C1 segment of cervical spinal cord (tissue), 14 donors: Measurements from ENCODE around the gene CNIH3.
A peak's percentile ranks its signal among the peaks of the same experiment; 100 is the strongest.

Experiments
- DNase-seq, 14 donors: peaks; one replicate each; lab custom pipeline; 2025; lab: John Stamatoyannopoulos, UW

Gene CNIH3

GRCh38 chr1:224640587-224640986 lies 24.5 kb downstream of the CNIH3 start:
- DNase-seq = no peak

DNA sequence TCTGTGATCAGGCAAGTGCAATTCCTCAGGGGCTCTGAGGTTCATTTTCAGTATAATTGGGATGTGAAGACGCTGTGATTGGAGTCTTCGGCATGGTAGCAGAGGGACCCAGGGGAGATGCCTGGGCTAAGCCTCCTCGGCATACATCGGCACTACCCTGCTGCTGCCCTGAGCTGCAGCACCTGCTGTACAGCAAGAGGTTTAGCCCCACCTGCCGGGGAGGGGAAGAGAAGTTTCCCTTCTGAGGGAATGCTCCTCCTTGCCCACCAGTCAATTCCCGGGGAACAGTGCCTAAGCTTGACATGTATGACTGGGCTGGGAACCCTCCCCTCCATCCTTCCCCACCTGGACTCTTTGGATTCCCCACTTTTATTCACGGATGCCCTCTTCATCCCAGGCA lies 24.9 kb downstream of the CNIH3 start:
- no peak for DNase-seq

DNA sequence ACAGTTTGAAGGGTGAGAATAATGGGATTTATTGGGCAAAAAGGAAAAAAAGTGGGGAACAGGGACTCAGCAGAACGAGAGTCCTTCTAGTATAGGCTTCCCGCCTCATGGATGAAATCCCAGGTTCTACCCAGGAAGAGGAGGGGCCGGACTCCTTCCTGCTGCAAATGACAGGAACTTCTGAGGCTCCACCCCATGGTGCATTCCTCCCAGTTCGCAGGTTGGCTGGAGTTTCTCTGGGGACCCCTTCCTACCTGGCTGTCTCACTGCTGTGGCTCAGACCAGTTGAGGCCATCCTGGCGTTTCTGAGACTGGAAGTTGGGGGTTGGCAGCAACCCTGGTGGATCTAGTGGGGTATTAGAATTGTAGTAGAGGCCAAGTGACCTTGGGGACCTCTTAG lies 27.5 kb downstream of the CNIH3 start:
- DNase-seq = no peak

DNA sequence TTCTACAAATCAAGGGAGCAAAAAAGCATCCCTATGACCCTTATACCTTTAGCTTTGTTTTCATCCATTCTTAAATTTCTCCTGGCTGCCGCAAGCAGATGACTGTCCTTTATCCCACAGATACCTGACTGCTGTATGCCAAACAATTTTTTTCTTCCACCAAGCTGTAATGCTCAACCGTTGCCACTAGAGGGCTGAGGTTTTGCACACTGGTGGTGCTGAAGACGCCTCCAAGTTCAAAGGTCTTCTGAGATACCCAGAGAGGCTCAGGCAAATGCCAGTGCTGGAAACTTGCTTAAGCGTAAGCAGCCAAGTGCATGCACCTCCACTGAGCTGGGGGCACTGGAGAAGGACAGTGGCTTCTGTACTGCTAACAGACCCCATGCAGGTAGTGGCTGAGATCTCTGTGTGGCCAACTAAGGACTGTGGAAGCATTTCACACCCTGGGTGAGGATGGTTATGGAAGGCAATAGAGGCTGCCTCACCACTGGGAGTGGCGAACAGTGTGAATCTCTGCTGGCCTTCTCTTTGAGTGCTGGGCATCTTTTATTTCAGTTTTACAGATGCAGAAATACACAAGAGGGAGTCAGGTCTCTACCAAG lies 28.5 kb downstream of the CNIH3 start:
- DNase-seq = peak in 6 of 14 donors; percentile 3 to 42 (median 9)

- DNase-seq = no peak
Observed at GRCh38 chr1:224647449-224647848, 31.3 kb downstream of the CNIH3 start.

- DNase-seq = no peak
Observed at GRCh38 chr1:224650290-224650689, 34.2 kb downstream of the CNIH3 start.

DNA sequence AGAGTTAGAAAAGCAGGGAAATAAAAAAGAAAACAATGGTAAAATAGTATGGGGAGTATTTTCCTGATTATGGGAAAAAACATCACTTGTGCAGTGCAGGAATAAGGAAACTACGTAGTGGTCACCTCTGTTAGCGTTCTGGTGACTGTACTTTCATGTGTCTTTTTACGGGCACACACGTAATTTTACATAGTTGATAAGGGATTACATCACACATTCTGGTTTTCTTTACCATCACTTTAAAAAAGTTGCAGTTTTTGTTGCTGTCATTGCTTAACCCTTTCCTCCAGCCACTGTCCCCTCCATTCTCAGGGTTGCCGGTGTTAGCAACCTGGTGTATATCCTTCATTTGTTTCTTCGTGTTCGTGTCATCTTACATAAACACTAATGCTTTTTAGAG lies 35.1 kb downstream of the CNIH3 start:
- no peak for DNase-seq

DNA sequence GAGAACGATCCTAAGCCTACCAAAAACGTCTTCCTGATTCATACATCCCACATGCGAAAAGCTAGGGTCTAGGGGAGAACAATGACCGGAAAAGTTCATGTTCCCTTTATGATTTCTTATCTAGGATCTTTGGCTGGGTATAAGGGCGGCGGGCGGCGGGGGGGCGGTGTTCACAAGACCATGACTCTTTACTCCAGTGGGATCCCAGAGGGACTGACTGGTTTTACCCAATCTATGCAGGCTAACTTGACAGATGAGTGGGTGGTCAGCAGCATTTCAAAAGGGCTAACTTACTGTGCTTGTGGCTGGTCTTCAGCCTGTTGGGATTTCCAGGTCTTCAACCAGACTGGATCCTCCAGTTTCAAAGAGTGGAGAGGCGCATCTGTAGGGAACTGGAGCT lies 40.3 kb downstream of the CNIH3 start:
- DNase-seq = no peak

GRCh38 chr1:224660074-224660473 lies 44.0 kb downstream of the CNIH3 start:
- DNase-seq = no peak

- no peak for DNase-seq
Observed at GRCh38 chr1:224662870-224663269, 46.8 kb downstream of the CNIH3 start.

DNA sequence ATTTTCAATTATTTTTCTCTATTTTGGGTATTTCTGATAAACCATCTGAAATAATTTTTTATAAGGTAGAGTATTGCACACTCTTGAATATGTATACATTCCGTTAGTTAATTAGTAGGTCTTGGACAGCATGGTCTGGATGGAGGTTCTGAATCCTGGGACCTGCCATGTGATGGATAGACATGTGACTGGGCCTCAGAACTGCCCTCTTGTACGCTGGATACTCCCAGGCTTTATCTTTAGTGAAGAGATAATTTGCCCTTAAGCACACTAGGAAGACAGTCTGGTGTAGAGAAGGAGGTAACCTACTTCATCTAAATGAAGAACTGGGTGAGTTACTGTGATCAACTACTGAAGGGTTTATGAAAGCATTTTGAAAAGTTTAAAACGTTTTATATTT lies 48.9 kb downstream of the CNIH3 start:
- no peak for DNase-seq

DNA sequence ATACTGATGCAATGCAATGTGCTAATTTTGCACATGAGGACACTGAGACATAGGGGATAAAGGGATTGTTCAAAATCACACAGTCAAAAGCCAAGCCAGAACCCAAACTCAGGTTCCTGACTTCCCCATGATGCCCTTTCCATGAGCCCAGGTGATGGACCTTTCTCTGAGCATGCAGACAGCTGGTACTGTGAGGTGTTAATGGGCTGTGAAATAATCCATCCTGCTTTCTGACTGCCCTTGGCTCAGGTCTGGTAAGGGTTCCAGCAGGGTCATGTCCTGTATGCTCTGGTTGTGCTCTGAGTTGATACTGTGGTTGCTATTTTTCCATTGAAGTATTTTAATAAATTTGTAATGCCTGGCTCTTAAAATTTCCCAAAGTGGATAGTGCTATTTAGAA lies 50.0 kb downstream of the CNIH3 start:
- peak in 1 of 14 donors; percentile 2 for DNase-seq

- DNase-seq = no peak
Observed at GRCh38 chr1:224666913-224667312, 50.8 kb downstream of the CNIH3 start.

GRCh38 chr1:224668984-224669383 lies 52.9 kb downstream of the CNIH3 start:
- peak in 1 of 14 donors; percentile 28 for DNase-seq

- no peak for DNase-seq
Observed at GRCh38 chr1:224669403-224669802, 53.3 kb downstream of the CNIH3 start.

GRCh38 chr1:224670506-224670905 lies 54.4 kb downstream of the CNIH3 start:
- no peak for DNase-seq

DNA sequence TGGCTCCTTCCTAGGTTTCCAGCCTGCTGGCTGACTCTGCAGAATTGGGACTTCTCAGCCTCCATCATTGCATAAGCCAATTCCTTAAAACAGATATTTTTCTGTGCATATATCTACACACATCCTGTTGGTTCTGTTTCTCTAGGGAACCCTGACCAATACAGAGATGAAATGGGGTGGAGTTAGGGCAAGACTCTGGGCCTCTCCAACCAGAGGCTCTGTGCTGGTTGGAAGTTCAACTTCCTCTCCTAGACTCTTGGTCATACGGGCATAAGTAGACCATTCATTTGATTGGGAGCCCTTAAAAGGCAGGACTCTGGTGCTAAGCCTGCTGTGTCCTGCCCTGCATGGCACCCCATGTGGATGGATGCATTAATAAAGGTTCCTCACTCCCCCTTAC lies 55.0 kb downstream of the CNIH3 start:
- no peak for DNase-seq

DNA sequence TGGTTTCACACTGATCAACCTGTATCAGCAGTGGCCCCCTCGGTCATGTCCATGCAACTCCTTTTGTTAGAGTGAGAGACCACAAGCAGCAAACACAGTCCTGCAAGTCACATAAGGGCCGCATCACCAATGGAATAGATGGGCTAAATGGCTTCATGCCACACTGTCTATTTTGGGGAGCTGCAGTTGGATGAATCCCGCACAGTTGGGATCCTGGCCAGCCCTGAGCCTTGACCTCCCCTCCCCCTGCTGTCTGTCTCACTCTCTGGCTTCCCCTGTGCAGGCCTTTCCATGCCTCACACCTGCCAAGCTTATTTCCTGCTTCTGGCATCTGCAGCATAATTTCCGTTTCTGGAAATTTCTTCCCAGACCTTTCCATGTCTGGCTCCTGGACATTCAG lies 57.0 kb downstream of the CNIH3 start:
- DNase-seq = peak in 2 of 14 donors; percentile 7 to 81

DNA sequence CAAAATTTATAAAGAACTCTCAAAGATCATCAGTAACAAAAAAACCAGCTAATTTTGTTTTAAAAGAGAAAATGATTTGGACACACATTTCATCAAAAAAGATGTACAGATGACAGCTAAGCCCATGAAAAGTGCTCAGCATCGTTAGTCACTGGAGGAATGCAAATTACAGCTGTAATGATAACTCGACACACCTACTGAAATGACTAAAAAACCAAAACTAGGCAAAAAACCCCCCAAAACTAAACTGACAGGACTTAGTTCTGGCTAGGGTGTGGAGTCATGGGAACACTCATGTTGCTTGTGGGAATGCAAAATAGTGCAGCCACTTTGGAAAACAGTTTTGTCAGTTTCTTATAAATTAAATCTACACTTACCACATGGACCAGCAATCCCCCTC lies 59.5 kb downstream of the CNIH3 start:
- DNase-seq = no peak

DNA sequence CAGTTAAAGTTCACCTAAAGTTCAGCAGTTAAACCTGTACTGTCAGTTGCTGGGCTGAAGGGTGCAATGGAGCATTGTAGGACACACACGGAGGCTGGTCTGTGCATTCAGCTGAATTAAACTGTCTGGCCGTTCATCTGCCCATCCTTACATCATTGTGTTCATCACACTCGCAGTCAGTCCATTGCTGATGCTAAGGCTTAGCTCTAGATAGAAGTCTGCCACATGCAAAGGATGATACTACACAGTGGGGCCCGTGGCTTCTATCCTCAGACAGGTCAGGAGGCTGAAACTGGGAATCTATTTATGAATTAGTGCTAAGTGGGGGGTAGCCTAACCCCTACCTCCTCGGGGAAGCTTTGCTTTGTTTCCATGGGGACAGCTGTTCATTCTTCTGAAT lies 60.4 kb downstream of the CNIH3 start:
- DNase-seq = no peak

DNA sequence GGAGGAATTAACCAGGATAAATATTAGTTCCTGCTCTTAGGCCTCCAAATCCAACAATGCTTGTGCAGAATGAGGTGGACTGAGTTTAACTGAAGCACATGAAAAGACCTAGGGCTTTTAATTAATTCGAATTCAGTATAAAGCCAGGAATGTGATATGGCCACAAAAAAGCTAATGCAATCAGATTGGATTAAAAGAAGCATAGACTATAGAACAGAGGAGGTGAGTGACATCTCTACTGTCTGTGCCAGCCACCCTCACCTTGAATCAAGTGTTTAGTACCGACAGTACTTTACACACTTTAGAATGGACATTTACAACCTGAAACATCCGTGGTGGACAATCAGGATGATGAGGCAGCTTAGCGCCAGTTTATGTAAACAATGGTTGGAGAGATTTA lies 62.1 kb downstream of the CNIH3 start:
- DNase-seq = no peak

- DNase-seq = no peak
Observed at GRCh38 chr1:224679606-224680005, 63.5 kb downstream of the CNIH3 start.

GRCh38 chr1:224681816-224682215 lies 65.7 kb downstream of the CNIH3 start:
- no peak for DNase-seq

DNA sequence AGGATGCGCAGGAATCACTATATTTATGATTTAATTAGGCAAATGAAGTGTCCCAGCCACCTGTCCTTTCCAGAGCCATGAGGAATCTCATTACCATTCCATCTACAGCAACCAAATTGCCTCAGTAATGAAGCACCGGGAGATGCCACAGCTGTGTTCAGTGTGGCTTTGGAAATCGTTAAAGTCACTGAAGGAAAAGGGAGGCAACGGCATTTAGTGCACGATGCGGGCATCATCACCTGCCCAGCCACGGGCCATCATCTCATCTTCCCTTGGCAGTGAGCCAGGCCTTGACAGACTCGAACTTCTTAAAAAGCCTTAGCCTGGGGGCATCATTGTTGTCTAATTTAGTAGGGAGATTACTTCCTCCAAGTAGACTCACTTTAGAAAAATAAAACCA lies 67.8 kb downstream of the CNIH3 start:
- DNase-seq = no peak
